Mammary epithelial cell (primary cell): ENCODE results near the gene ADGRL3.

Experiments used
- CTCF ChIP-seq, 2 donors: IDR thresholded peaks in 1 of 2; conservative IDR thresholded peaks in 1 of 2; 2 replicates each; pipeline ENCODE4 v1.5.1; 2011 to 2012; ENCODE audit warnings: inconsistent platforms in 2 of 2, low read length in 2 of 2, mild to moderate bottlenecking in 2 of 2, control low read depth in 1 of 2, low read depth in 1 of 2; ENCODE audit not compliant: insufficient read depth in 1 of 2; ENCODE audit errors: extremely low read depth in 1 of 2
- EZH2 ChIP-seq: IDR thresholded peaks from 2 replicates; pipeline ENCODE4 v1.6.1; 2012; ENCODE audit warnings: low read length, inconsistent platforms, borderline replicate concordance

- TF ChIP-seq CTCF (conservative IDR thresholded peaks at IDR 0.05 in 1 of 2, IDR thresholded peaks at IDR 0.05 in 1 of 2; ENCODE audit: extremely low read depth in 1 of 2, insufficient read depth in 1 of 2, low read depth in 1 of 2, low read length in 2 of 2) (no peak), EZH2 (no peak)
Measured at GRCh38 chr4:61210186-61210939, 10.2 kb downstream of the ADGRL3 start.
